NCI-H1436 treated with DMSO at 0.1 percent for 48 hours (cell line): ENCODE data around the gene NRK.
"Not testable (repeated sequence)": the region's sequence is repeated elsewhere in the genome, so short reads cannot be mapped to it uniquely, and the experiment has no call there.

Experiments
- DNase-seq: peaks from one replicate; lab custom pipeline; 2025; lab: John Stamatoyannopoulos, UW

Gene NRK

GRCh38 chrX:105880491-105880890 is 58.2 kb downstream of the NRK start:
- no peak for DNase-seq

DNA sequence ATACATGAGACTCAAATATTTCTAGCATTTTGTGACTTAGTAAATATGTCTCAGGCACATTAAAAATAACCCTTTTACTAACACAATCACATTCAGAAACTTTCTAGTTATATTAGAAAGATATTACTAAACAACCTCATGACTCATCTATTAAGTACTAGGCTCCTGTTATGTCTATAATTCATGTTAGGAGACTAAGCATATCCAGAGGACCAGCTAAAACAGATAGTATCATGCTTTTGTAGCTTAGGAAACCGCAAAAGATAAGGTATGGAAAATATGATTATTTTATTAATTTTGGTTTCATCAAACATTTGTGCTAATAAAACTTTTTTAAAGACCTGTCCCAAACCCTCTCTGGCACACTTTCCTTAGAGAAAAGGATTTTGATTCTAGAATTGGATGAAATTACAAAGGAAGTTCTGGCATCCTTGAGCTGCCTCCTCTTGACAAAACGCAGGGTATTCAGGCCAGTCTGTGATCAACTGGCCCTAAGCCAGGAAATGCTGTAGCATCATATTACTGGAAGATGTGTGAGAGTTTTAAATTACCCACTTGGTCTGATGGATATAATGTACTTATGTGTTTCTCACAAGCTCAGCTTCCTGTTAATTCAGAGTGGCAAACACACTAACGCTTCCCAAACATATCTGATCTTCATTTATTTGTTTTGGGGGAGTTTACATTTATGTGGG is 60.4 kb downstream of the NRK start:
- DNase-seq: no peak

- DNase-seq: no peak
Measured at GRCh38 chrX:105894721-105895120, 72.4 kb downstream of the NRK start.

- DNase-seq: no peak
Measured at GRCh38 chrX:105909576-105909975, 87.2 kb downstream of the NRK start.

- no peak for DNase-seq
Measured at GRCh38 chrX:105910563-105911105, 88.3 kb downstream of the NRK start.

DNA sequence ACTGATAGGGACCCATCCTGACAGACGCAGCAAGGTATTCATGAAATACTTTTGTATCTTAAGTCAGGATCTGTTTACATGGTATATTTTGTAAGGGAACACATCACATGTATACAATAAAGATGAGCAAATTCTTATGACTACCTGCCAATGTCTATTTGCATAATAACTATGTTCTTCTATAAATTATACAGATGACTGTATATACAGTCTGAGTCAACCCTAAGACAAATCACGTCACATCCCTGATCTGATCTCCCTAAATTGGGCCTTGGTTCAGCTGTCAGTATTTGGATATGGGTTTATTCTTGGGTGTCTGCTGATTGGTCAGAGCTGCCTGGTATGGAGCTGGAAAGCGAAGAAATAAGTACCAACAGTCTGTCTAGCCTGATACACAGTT is 122.9 kb downstream of the NRK start:
- no peak for DNase-seq

GRCh38 chrX:105969487-105969886 is 147.1 kb downstream of the NRK start:
- DNase-seq: no peak

GRCh38 chrX:105972690-105973386 is 150.5 kb downstream of the NRK start:
- DNase-seq: no peak

DNA sequence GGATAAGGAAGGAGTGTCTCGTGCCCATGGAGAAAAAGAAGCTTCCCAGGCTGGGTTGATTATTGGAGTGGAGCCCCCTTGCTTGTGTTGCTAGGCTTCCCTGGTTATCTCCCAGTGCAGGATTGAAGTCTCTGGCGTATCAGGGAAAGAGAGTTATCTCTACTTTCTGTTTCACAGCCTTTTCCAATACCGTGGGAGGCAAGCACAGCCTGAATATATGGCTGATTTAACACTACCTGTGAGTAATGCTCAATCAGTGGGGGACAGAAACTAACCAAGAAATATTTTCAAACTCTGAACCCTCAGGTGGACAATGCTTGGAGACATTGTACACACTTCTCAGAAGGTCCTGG is 151.0 kb downstream of the NRK start:
- DNase-seq: no peak

DNA sequence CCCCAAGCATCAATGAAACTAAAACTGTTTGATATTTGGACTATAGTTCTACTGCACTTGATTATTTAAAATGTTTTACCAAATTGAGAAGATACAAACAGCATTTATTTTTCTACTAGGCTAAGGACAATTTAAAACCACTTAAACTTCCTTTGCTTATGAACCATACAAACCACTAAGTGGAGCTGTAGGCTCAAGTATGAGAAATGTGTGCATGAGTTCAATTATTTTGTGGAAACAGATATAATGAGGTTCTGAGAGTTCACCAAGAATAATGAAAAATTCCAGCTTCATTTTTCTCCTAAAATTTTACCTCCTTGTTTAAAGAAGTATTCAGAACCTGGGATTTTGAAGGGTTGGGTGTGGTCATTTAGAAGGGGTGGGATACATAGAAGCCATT is 153.0 kb downstream of the NRK start:
- DNase-seq: no peak

DNA sequence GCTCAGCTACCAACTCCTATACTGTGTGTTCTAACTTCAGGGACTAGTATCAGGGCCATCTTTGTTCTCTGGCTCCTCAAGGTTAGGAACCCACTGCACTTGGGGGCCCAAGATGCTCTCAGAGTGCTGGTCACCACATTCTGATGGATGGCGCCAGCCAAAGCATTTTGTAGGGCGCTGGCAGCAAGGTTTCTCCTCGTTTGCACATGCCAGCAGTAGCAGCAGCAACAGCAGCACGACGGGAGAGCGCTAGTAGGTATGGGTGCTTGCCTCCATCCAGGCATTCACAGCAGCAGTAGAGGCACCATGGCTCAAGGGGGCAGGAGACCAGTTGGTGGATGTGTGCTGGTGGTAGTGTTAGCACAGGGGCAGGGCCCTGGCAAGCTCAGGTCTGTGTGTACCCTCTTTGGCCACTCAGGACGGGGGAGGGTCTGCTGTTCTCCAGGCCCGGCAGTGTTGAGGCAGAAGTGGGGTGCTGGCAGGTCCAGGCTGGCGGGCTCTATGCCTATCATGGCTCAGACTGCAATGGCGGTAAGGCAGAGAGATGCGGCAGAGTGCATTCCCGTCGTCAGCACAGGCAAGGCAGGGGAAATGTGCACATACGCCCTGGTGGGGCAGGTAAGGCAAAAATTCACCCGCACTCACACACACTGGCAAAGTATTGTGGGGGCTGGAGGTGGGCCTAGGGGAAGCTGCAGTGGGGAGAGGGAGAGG is 159.6 kb downstream of the NRK start:
- no peak for DNase-seq

DNA sequence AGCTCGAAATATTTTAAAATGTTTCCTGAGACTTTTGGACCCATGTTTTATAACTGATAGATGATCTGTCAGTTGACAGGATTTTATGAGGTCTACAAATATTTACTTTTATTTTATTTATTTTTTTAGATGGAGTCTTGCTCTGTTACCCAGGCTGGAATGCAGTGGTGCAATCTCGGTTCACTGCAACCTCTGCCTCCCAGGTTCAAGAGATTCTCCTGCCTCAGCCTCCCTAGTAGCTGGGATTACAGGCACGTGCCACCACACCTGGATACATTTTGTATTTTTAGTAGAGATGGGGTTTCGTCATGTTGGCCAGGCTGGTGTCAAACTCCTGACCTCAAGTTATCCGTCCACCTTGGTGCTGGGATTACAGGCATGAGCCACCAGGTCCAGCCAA is 166.1 kb downstream of the NRK start:
- not testable (repeated sequence) for DNase-seq

DNA sequence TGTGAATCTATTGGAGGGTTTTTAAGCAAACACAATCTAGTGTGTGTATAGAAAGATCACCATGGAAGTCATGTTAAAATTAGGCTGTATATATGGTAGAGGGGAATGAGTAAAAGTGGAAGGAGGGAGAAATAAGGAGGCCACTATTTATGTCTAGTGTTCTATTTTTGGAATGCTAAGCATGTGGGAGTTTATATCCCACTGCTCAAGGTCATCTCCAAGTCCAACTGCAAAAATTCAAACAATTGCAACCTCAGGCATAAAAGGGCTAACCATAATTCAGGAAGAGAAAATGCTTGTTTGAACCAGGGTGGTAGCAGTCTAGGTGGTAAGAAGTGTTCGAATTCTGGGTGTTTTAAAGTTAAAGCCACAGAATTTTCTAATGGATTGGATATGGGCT is 177.0 kb downstream of the NRK start:
- DNase-seq: no peak

DNA sequence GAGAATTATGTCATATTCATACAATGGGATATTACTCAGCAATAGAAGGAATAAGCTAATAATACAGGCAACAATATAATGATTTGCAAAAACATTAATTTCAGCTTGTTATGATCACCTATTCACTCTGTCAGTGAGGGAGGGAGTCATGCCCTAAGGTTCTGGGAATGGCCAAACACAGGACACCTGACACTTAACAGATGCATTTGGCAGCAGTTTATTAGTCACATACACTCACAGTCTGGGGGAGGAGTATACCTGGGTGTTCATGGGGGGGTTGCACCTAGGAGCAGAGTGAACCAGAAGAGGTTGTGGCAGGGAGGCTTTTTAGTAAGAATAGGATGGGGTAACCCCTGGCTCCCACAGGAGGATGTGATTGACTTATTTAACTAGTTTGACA is 177.9 kb downstream of the NRK start:
- DNase-seq: no peak

DNA sequence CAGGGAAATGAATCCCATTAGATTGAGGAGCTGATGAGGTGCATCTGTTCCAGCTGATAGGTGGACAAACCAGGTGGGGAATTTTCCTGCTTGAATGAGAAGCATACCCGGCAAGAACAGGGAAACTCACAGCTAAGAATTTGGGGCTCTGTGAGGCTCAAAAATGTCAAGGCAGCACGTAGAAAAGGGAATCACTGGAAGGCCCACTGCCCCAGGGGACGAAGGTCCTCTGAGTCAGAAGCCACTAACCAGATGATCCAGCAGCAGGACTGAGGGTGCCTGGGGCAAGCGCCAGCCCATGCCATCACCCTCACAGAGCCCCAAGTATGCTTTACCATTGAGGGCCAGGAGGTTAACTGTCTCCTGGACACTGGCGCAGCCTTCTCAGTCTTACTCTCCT is 178.3 kb downstream of the NRK start:
- DNase-seq: not testable (repeated sequence)

DNA sequence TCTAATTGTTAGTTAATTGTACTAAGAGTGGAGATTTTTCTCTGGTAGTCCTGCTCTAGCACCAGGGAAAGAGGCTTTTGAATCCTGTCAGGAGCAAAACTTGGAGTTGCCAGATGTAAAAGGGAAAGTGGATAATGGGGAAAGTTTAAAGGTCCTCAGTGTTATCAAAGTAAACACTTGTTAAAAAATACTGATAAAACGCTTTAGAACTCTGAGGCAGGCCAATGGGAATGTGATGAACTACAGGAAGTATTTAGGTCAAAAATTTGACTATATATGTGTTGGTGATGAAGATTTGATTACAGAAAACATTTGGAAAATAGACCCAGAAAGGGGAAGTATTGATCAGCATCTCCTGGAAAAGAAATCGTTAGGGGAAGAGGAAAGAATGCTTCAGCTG is 183.3 kb downstream of the NRK start:
- DNase-seq: no peak

GRCh38 chrX:106007815-106008214 is 185.5 kb downstream of the NRK start:
- no peak for DNase-seq
